ENCODE data around the gene IGF1R.

- TF ChIP-seq CTCF (IDR thresholded peaks at IDR 0.05; ENCODE audit: low read depth, low read length) (no peak), EZH2phosphoT487 (IDR thresholded peaks at IDR 0.05; ENCODE audit: low read depth) (no peak)
Measured at GRCh38 chr15:98838387-98839259, 190.3 kb downstream of the IGF1R start.
